Kidney epithelial cell (primary cell): ENCODE results near the gene TRAF3IP3. TPM values are rescaled to one million over a fixed set of nuclear protein-coding genes. Genes with fewer than 3 reads are reported as not detected.

ENCODE experiments used
- DNase-seq: peaks from one replicate; pipeline ENCODE4 v3.0.0-alpha.2; 2010; ENCODE audit warnings: low read depth
- H3K27me3 ChIP-seq: 2 replicates; pipeline ENCODE4 v1.6.0; 2011; ENCODE audit warnings: low read length; ENCODE audit not compliant: control insufficient read depth, insufficient read depth
- H3K36me3 ChIP-seq: 2 replicates; pipeline ENCODE4 v1.5.1; 2011; ENCODE audit warnings: low read length; ENCODE audit not compliant: control insufficient read depth, insufficient read depth
- H3K4me3 ChIP-seq: 2 replicates; pipeline ENCODE4 v1.5.1; 2011; ENCODE audit warnings: low read depth, mild to moderate bottlenecking, control low read depth, low read length
- CTCF ChIP-seq: IDR thresholded peaks from 2 replicates; pipeline ENCODE4 v1.5.1; 2011; ENCODE audit warnings: mild to moderate bottlenecking, moderate library complexity, low read length, control low read depth, inconsistent platforms; ENCODE audit not compliant: insufficient read depth, poor library complexity, severe bottlenecking
- total RNA-seq: library from RNA; depleted of rRNA; stranded (reverse); fragments of >200 nt; gene quantifications from 2 replicates; pipeline ENCODE4 v1.2.3, GENCODE V29; 2015

Gene TRAF3IP3
- total RNA-seq, 1 donor from 2014 or later = not detected

- Histone ChIP-seq H3K36me3 (no peaks in the 10 kb centered on the region), H3K27me3 (no peaks in the 10 kb centered on the region), H3K4me3 (no peak overlapping the region)
- DNase-seq = no peak
- no peak for TF ChIP-seq CTCF
These were observed 41.5 kb upstream of the TRAF3IP3 start for GRCh38 chr1:209714338-209714737.

- Histone ChIP-seq H3K27me3 (no peaks in the 10 kb centered on the region), H3K36me3 (no peaks in the 10 kb centered on the region), H3K4me3 (no peak overlapping the region)
- DNase-seq = no peak
- TF ChIP-seq CTCF = no peak
These were observed 40.5 kb upstream of the TRAF3IP3 start for GRCh38 chr1:209715314-209715713.

GRCh38 chr1:209717818-209718217 is 38.0 kb upstream of the TRAF3IP3 start:
- TF ChIP-seq CTCF = no peak
- Histone ChIP-seq H3K36me3 (no peaks in the 10 kb centered on the region), H3K4me3 (no peak overlapping the region), H3K27me3 (no peaks in the 10 kb centered on the region)
- no peak for DNase-seq

GRCh38 chr1:209720326-209720725 is 35.5 kb upstream of the TRAF3IP3 start:
- H3K4me3 ChIP-seq = no peak overlapping the region
- H3K36me3 ChIP-seq = no peaks in the 10 kb centered on the region
- DNase-seq = no peak
- no peak for TF ChIP-seq CTCF
- no peaks in the 10 kb centered on the region for H3K27me3 ChIP-seq

- Histone ChIP-seq H3K27me3 (no peaks in the 10 kb centered on the region), H3K36me3 (no peaks in the 10 kb centered on the region)
These were observed 35.0 kb upstream of the TRAF3IP3 start for GRCh38 chr1:209720826-209721225.

More at GRCh38 chr1:209720826-209721225, 35.0 kb upstream of the TRAF3IP3 start:
- H3K4me3 ChIP-seq = no peak overlapping the region
- no peak for TF ChIP-seq CTCF
- no peak for DNase-seq
